Measurements from ENCODE around the gene FBLN1.

DNA sequence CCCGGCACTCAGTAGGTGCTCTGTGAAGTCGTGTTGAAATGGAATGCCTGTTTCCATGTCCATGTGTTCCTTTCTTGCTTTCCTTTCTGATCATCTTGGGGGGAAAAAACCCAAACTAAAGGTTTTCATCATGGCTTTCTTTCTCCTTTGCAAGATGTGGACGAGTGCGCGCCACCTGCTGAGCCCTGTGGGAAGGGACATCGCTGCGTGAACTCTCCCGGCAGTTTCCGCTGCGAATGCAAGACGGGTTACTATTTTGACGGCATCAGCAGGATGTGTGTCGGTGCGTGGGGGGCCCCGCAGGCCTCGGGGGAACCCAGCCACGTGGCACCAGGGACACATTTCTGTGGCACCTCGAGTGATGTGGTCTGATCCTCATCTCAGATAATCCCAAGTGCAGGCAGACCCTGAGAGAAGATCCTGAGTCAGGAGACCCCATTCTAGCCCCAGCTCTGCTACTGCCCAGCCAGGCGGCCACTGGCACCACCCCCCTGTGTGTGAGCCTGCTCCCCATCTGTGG lies 39.4 kb downstream of the FBLN1 start:
- TF ChIP-seq, protein P1, sequence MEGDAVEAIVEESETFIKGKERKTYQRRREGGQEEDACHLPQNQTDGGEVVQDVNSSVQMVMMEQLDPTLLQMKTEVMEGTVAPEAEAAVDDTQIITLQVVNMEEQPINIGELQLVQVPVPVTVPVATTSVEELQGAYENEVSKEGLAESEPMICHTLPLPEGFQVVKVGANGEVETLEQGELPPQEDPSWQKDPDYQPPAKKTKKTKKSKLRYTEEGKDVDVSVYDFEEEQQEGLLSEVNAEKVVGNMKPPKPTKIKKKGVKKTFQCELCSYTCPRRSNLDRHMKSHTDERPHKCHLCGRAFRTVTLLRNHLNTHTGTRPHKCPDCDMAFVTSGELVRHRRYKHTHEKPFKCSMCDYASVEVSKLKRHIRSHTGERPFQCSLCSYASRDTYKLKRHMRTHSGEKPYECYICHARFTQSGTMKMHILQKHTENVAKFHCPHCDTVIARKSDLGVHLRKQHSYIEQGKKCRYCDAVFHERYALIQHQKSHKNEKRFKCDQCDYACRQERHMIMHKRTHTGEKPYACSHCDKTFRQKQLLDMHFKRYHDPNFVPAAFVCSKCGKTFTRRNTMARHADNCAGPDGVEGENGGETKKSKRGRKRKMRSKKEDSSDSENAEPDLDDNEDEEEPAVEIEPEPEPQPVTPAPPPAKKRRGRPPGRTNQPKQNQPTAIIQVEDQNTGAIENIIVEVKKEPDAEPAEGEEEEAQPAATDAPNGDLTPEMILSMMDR (conservative IDR thresholded peaks at IDR 0.05): no peak
- TF ChIP-seq EZH2 (IDR thresholded peaks at IDR 0.05; ENCODE audit: low read depth): no peak

Data from PC-9 (cell line).